Measurements from ENCODE around the gene C4A. TPM values are rescaled to one million over a fixed set of nuclear protein-coding genes. Genes with fewer than 3 reads are reported as not detected.
A peak's percentile ranks its signal among the peaks of the same experiment; 100 is the strongest.
"Not testable (repeated sequence)": the region's sequence is repeated elsewhere in the genome, so short reads cannot be mapped to it uniquely, and the experiment has no call there.

The C4A gene
- total RNA-seq, 1 donor from 2014 or later = 175 TPM

DNA sequence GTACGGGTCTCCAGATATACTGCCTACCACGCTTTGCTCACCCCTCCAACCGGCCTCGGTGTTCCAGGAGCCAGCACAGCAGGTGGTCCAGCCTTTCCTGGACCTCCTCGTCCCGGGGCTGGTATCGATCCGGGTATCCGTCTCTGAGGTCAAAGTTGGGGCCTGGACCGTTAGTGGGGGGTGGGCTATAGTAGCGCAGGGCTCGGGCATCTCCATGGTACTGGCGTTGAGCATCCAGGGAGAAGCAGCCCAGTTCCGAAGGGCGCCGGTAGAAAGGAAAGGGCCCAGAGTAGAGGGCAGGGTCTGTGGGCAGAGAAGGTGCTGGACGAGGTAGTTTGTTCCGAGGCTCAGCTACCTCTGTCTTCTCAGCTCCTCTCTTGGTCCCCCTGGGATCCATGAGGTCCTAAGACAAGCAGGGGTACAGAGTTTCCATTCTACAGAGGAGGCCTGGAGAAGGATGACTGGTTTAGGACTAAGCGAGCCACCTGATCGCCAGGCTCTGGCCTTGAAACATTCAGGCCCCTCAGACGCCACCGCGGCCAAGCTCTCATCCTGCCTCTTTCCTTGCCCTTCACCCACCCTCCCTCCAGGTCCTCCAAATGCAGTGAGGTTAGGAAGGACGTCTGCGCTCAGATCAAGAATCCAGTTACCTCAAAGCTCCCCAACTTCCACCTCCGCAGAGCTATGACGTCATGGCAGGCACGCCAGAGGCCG, 10.4 kb upstream of the C4A start:
- Histone ChIP-seq H3K4me1 (peaks cover 31% of the 10 kb centered on the region), H3K27ac (peak overlapping the region; percentile 95), H3K4me3 (peak overlapping the region; percentile 79), H3K36me3 (peaks cover 50% of the 10 kb centered on the region), H3K27me3 (ENCODE audit: low read depth) (no peaks in the 10 kb centered on the region), H3K9me3 (no peaks in the 10 kb centered on the region)
- DNase-seq (peak; percentile 50), ATAC-seq (no peak)
- intact Hi-C loops (cut with DNase I) = no loop called here
- no peak for TF ChIP-seq CTCF (IDR thresholded peaks at IDR 0.05)

GRCh38 chr6:31971993-31972708, 9.7 kb upstream of the C4A start, which contains the start of gene DXO:
TSS of gene DXO (minus strand) at chr6:31972138. CDS start at chr6:31971675, 463 bp downstream.
- H3K36me3 ChIP-seq = peaks cover 42% of the 10 kb centered on the region
- intact Hi-C loops (cut with DNase I) = no loop called here
- ATAC-seq = peak; percentile 95 to 96

DNA sequence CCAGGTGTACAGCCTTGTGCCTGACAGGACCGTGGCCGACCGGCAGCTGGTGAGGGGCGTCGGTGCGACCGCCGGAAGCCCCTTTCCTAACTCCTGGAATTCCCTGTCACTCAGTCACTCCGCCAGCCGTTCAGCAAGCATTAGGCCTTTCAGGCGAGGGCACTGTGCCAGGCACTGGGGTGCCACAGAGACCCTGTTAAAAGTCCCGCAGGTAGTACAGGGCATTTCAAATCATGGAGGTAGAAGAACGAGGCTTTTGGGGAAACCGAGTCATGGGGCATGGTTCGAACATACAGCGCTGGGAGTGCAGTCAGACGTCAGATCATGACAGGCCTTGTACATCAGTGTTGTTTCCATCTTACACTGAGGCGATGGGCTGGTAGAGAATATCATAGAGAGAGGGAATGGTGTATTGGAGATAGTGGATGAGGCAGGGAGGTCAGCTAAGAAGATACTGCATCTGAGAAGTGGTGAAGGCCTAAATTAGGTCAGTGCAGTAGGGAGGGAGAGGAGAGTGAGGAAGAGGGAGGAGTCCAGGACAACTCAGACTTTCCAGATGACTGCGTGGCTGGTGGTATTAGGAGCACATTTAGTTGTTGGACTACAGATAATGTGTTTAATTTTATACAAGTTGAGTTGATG, 9.0 kb upstream of the C4A start:
- Histone ChIP-seq H3K4me1 (peaks cover 31% of the 10 kb centered on the region), H3K36me3 (peaks cover 36% of the 10 kb centered on the region), H3K27ac (peak overlapping the region; percentile 95), H3K4me3 (peak overlapping the region; percentile 79), H3K27me3 (ENCODE audit: low read depth) (no peaks in the 10 kb centered on the region), H3K9me3 (no peaks in the 10 kb centered on the region)
- intact Hi-C loops (cut with DNase I) = no loop called here
- no peak for ATAC-seq
- no peak for DNase-seq
- TF ChIP-seq CTCF (IDR thresholded peaks at IDR 0.05) = no peak

More at GRCh38 chr6:31971993-31972708, 9.7 kb upstream of the C4A start, which contains the start of gene DXO:
- TF ChIP-seq CTCF (IDR thresholded peaks at IDR 0.05) = no peak
- Histone ChIP-seq H3K27ac (peak within 1 kb of the TSS; percentile 95), H3K4me1 (peaks cover 31% of the 10 kb centered on the region), H3K27me3 (ENCODE audit: low read depth) (no peaks in the 10 kb centered on the region), H3K4me3 (peak within 1 kb of the TSS; percentile 79), H3K9me3 (no peaks in the 10 kb centered on the region)
- peak; percentile 98 for DNase-seq

- H3K27ac ChIP-seq; H3K27me3 ChIP-seq (ENCODE audit: low read depth); H3K9me3 ChIP-seq; ATAC-seq; H3K4me3 ChIP-seq; intact Hi-C loops (cut with DNase I); DNase-seq: not testable (repeated sequence)
- Histone ChIP-seq H3K36me3 (peaks cover 18% of the 10 kb centered on the region), H3K4me1 (peaks cover 22% of the 10 kb centered on the region)
Observed at GRCh38 chr6:31976065-31976464, 5.8 kb upstream of the C4A start.

GRCh38 chr6:31977816-31978431, 3.9 kb upstream of the C4A start:
- intact Hi-C loops (cut with DNase I) = no loop called here
- Histone ChIP-seq H3K36me3 (peaks cover 18% of the 10 kb centered on the region), H3K4me3 (no peak overlapping the region), H3K27ac (no peak overlapping the region), H3K4me1 (peaks cover 13% of the 10 kb centered on the region), H3K9me3 (no peaks in the 10 kb centered on the region), H3K27me3 (ENCODE audit: low read depth) (no peaks in the 10 kb centered on the region)
- TF ChIP-seq CTCF (IDR thresholded peaks at IDR 0.05) = no peak
- DNase-seq (no peak), ATAC-seq (no peak)
